Renal pelvis (tissue), 4 donors: ENCODE data around the gene STT3B. TPM values are rescaled to one million over a fixed set of nuclear protein-coding genes. Genes with fewer than 3 reads are reported as not detected.
"Not testable (repeated sequence)": the region's sequence is repeated elsewhere in the genome, so short reads cannot be mapped to it uniquely, and the experiment has no call there.

Experiments
- DNase-seq: peaks from one replicate; pipeline ENCODE4 v3.0.0-alpha.2; 2013
- polyA plus RNA-seq, 3 donors: library from polyadenylated mRNA; unstranded; fragments of 120-200 nt; gene quantifications; one replicate each; pipeline ENCODE4 v1.2.1, GENCODE V29; 2013; ENCODE audit not compliant: insufficient read length in 3 of 3

The STT3B gene
- polyA plus RNA-seq, 3 donors: 166 to 190 (median 172) TPM

DNA sequence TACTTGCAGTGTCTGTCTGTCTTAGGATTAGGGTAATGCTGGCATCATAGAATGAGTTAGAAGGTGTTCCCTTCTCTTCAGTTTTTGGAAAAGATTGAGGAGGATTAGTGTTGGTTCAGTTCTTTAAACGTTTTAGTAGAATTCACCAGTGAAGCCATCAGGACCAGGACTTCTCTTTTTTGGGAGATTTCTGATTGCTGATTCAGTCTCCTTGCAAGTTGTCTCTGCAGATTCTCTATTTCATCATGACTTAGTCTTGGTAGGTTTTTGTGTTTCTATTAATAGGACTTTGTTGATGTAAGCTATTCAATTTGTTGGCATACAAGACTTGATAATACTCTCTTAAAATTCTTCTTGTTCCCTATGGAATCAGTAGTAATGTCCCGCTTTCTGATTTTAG lies 48.9 kb downstream of the STT3B start:
- DNase-seq: no peak

- no peak for DNase-seq
Observed at GRCh38 chr3:31589228-31589627, 56.5 kb downstream of the STT3B start.

- DNase-seq: no peak
Observed at GRCh38 chr3:31590650-31591049, 57.9 kb downstream of the STT3B start.

- no peak for DNase-seq
Observed at GRCh38 chr3:31592764-31593163, 60.0 kb downstream of the STT3B start.

DNA sequence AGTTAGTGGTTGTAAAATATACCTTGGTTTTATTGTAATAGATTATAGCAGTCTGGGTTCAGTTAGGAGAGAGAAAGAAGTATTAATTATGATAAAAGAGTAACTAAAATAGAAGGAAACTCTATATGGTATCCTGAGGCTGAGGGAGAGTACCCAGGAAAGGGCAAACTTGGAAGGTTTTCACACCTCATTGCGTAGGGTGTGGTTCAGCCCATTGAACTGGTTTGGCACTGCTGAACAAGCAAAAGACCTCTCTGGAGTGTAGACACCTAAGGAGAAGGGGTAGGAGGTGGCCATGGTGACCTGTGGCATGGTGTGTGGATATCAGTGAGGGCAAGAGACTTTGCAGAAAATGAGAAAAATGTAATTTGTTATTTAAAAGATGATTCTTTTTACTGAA lies 63.5 kb downstream of the STT3B start:
- DNase-seq: no peak

- DNase-seq: no peak
Observed at GRCh38 chr3:31600431-31600830, 67.7 kb downstream of the STT3B start.

GRCh38 chr3:31605333-31605732 lies 72.6 kb downstream of the STT3B start:
- not testable (repeated sequence) for DNase-seq

DNA sequence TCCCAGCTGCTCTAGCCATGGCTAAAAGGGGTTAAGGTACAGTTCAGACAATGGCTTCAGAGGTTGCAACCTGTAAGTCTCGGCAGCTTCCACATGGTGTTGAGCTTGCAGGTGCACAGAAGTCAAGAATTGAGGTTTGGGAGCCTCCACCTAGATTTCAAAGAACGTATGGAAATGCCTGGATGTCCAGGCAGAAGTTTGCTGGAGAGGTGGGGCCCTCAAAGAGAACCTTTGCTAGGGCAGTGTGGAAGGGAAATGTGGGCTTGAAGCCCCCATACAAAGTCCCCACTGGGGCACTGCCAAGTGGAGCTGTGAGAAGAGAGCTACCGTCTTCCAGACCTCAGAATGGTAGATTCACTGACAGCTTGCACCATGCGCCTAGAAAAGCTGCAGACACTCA lies 73.7 kb downstream of the STT3B start:
- no peak for DNase-seq

DNA sequence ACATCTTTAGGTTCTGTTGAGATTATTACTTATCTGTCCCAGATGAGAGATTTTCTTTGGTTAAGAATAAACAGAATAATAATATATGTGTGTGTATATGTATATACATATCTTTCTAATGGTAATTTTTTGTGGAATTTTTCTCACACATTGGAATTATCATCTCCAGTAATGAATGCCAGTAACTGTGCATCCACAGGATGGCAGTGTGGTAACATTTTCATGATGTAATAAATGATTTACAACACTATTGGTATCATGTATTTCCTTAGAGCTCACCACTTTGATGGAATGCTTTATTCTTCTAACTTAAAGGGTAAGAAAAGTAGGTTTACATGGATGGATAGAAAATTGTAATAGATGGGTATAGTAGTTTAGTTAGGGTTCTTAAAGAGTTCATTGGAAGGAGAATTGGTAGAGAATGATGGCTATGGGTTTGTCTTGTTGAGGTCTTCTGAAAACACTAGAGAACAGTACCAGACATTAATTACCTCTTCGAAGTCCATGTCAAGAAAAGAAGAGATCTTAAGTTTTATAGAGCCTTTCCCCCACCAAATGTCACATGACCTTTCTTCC lies 78.1 kb downstream of the STT3B start:
- peak; percentile 3 for DNase-seq

DNA sequence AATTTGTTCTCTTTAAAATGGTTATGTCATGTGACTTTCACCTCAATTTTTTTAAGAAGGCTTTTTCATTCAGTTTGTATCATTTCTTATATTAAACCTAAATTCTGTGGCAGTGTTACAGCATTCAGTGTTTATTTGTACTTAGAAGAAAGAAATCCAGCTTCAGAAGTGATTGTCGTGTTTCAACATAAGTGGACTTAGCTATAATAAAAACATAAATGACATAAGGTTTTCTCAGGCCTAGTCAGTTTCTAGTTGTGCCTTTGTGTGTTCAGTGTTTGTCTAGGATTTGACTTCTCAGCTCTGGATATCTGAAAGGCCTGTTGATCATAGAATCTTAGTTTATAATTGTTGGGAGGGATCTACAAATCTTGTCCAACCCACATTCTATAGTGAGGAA lies 80.5 kb downstream of the STT3B start:
- no peak for DNase-seq

- DNase-seq: no peak
Observed at GRCh38 chr3:31613654-31614053, 80.9 kb downstream of the STT3B start.

GRCh38 chr3:31614162-31614921 lies 81.6 kb downstream of the STT3B start:
- no peak for DNase-seq

DNA sequence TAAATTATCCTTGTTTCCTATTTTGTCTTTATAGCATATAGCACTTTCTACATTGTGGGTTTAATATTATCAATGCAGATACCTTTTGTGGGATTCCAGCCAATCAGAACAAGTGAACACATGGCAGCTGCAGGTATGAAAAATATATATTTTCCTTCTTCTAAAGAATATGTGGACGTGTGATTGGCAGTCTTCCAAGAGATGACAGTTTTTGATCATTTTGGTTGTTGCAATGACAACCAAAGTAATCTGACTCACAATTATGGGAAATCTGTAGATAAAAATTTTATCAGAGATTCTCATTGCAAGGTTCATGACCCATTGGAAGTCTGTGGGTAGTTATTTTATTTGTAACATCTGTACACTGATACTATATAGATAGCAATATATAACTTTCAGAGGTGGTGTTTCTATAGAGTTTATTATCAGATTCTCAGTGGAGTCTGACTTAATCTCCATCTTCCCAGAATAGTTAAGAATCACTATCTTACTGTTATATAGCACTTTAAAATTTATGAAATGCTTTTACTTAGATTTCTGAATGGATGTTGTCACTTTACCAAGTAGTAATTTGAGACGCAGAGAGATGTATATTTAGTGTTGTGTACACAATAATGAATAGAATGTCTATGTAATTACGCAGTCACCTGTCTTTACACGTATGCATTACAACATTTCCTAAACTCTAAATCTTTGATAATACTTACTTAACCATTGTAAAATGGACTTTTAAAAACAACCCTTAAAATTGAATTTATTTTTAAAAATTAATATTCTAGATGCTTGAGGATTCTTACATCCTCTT lies 82.5 kb downstream of the STT3B start:
- DNase-seq: no peak

DNA sequence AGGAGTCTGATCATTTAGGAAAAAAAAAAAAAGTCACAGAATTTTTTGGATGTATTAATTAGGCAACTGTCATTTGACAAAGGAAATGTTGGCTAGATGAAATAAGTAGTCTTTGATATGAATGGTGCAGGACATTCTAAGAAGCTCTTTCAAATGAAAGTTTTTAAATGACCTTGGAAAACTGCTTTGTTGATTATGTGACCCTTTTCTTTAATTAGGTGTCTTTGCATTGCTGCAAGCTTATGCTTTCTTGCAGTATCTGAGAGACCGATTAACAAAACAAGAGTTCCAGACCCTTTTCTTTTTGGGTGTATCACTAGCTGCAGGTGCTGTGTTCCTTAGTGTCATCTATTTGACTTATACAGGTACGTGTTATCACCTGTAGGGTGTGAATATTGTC lies 84.0 kb downstream of the STT3B start:
- no peak for DNase-seq

- no peak for DNase-seq
Observed at GRCh38 chr3:31620656-31621055, 87.9 kb downstream of the STT3B start.

DNA sequence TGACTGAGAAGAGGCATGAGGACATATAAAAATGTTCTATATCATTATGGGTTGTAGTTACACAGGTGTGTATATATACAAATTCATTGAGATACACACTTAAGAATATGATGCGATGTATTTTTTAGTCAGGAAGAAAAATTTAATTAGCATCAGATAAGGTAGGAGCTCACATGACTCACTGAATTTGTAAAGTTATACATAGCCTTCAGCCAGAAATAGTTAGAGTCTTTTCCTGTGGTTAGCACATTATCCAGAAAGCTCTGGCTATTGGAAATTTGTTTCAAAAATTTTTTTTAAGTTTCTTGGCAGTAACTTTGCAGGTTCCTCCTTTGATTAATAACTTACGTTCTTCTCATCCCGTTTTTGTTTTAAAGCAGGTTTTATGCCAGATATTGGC lies 88.6 kb downstream of the STT3B start:
- no peak for DNase-seq

DNA sequence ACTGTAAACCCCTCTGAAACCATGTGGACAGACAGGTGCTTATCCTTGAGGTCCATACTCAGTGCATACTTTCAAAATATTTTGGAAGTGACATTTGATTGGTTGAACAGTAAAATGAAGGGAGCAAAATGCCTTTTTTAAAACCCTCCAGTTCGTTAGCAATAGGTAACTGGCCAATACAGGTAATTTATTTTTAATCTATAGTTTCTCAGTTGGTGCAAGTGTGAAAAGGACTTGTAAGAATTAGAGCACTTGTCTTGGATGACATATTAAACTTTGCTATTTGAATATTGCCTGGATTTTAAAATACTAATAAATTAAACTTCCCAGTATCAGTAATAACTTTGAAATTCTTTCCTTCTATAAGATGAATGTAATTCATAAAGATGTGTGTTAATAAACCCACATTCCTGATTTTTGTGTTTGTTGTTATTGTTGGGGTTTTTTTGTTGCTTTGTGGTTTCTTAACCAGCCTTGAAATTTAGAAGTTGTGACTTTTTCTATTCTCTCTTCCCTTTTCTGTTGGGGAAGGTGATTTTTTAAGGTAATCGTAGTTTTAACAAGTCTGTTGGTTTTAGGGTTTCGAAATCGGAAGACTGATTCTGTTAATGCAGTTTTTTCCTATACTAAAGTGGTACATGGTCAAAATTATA lies 90.0 kb downstream of the STT3B start:
- no peak for DNase-seq

DNA sequence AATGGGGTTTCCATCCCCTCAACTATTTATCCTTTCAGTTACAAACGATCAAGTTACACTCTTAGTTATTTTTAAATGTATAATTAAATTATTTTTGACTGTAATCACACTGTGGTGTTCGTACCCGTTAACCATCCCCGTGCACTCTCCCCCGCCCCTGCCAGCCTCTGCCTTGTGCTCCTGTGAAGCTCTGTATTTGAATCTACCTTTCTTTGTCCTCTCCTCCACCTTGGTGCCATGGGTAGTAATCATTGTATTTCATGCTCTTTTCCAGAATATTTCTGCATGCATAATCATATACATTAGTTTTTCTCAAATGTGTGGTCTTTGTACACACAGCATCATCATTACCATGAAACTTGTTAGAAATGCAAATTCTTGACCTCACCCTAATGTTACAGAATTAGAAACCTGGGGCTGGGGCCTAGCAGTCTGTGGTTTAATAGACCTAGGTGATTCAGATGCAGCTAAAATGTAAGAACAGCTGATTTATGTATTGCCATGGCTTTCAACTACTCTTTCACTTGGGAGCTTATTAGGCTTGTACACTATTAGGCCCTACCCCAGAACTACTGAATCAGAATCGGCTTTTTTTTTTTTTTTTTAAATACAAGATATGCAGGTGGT lies 91.5 kb downstream of the STT3B start:
- DNase-seq: no peak

GRCh38 chr3:31625358-31625757 lies 92.6 kb downstream of the STT3B start:
- no peak for DNase-seq

DNA sequence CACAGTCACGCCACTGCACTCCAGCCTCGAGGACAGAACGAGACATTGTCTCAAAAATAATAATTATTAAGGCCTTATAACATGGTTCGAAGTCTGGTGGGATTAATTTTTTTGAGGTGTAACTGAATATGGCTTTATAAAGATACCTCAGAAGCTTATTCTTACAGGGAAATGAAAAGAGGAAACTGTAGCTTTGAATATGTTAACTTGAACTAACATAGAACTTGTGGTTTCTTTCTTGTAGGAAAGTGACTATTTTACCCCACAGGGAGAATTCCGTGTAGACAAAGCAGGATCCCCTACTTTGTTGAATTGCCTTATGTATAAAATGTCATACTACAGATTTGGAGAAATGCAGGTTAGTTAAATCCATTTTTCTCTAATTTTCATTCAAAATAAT lies 96.3 kb downstream of the STT3B start:
- no peak for DNase-seq

DNA sequence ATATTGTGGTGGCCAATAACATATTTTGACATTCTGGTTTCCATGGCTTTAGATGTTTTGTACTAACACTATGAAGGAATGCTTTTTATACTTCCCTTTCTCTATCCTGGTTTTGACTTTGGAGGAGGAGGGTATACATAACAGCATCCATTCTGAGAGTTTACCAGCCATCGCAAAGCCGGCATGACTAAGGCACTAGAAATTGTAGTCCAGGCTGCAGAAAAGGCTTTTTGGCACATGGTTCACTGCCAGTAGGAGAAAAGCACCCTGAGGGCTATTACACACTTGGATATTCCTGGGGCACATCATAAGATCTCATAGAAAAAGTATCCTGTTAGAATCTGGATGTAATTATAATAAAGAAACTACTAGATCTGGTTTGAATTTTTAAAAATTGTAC lies 101.8 kb downstream of the STT3B start:
- no peak for DNase-seq

GRCh38 chr3:31635545-31635944 lies 102.8 kb downstream of the STT3B start:
- DNase-seq: no peak
